Caco-2 (cell line): ENCODE measurements around the gene DNM2. TPM values are rescaled to one million over a fixed set of nuclear protein-coding genes. Genes with fewer than 3 reads are reported as not detected.

Experiments used
- BruUV-seq: library from RNA; stranded (reverse); fragments of 400-500 nt; replicated peaks from 2 replicates; lab custom pipeline; 2021; lab: Mats Ljungman, UMichigan
- CTCF ChIA-PET: fragments of 300-600 bp; sonication (Branson Sonifier 250); formaldehyde crosslinking; loops from one replicate; lab custom pipeline; 2022; ENCODE audit warnings: antibody characterized with exemption; lab: Charles Lee
- POLR2A ChIA-PET: fragments of 300-600 bp; sonication (Branson Sonifier 250); formaldehyde crosslinking; loops from one replicate; lab custom pipeline; 2022; ENCODE audit warnings: antibody characterized with exemption; lab: Charles Lee
- DNase-seq, 2 experiments: peaks; one replicate each; pipeline versions ENCODE4 v3.0.0 to v3.0.0-alpha.2; 2020 to 2022
- H3K27me3 ChIP-seq: replicated peaks from 2 replicates; pipeline ENCODE4 v1.6.0; 2011; ENCODE audit warnings: low read length; ENCODE audit not compliant: control insufficient read depth, insufficient read depth
- H3K36me3 ChIP-seq: 2 replicates; pipeline ENCODE4 v1.5.1; 2011; ENCODE audit warnings: low read length; ENCODE audit not compliant: control insufficient read depth, insufficient read depth
- H3K4me1 ChIP-seq: fragments of 250-450 bp; sonication (Bioruptor Pico); 2 replicates; pipeline ENCODE4 v1.5.1; 2020; ENCODE audit warnings: mild to moderate bottlenecking
- H3K4me3 ChIP-seq: 2 replicates; pipeline ENCODE4 v1.5.1; 2011; ENCODE audit warnings: low read depth, mild to moderate bottlenecking, control low read depth, low read length
- H3K9me3 ChIP-seq: fragments of 250-450 bp; sonication (Bioruptor Pico); 2 replicates; pipeline ENCODE4 v1.5.1; 2020; ENCODE audit warnings: mild to moderate bottlenecking, moderate library complexity
- H3K27ac Mint-ChIP-seq: one replicate; pipeline ENCODE4 v1.8.0; 2022; ENCODE audit warnings: mixed read lengths; ENCODE audit not compliant: unreplicated experiment
- H3K27me3 Mint-ChIP-seq: one replicate; pipeline ENCODE4 v1.8.0; 2022; ENCODE audit warnings: mixed read lengths; ENCODE audit not compliant: insufficient read depth, unreplicated experiment
- H3K36me3 Mint-ChIP-seq: one replicate; pipeline ENCODE4 v1.8.0; 2022; ENCODE audit warnings: mild to moderate bottlenecking, mixed read lengths; ENCODE audit not compliant: insufficient read depth, unreplicated experiment
- H3K4me1 Mint-ChIP-seq: one replicate; pipeline ENCODE4 v1.8.0; 2022; ENCODE audit warnings: low read depth, mixed read lengths; ENCODE audit not compliant: unreplicated experiment
- H3K4me3 Mint-ChIP-seq: one replicate; pipeline ENCODE4 v1.8.0; 2022; ENCODE audit warnings: mild to moderate bottlenecking, moderate library complexity, mixed read lengths; ENCODE audit not compliant: unreplicated experiment
- H3K9me3 Mint-ChIP-seq: one replicate; pipeline ENCODE4 v1.8.0; 2022; ENCODE audit warnings: mixed read lengths; ENCODE audit not compliant: unreplicated experiment
- intact Hi-C: fragments of 100-400 bp; cut with micrococcal nuclease; formaldehyde crosslinking; loops from one replicate; pipeline ENCODE4 v1.10.0; 2022; ENCODE audit not compliant: unreplicated experiment
- total RNA-seq: library from RNA; stranded (reverse); gene quantifications from 2 replicates; pipeline ENCODE4 v1.2.3, GENCODE V29; 2022
- TF ChIP-seq, protein P1 (sequence below), 2 experiments: fragments of 200-600 bp in 1 of 2; IDR thresholded peaks; 1 replicate in 1 of 2; 2 replicates in 1 of 2; pipeline versions ENCODE4 v1.5.1 to v1.8.0; 2011 to 2022; ENCODE audit warnings: antibody characterized with exemption in 1 of 2, control low read depth in 1 of 2, inconsistent platforms in 1 of 2, low read depth in 1 of 2, low read length in 1 of 2, mild to moderate bottlenecking in 1 of 2, moderate library complexity in 1 of 2; ENCODE audit not compliant: insufficient read depth in 1 of 2, severe bottlenecking in 1 of 2, unreplicated experiment in 1 of 2

The DNM2 gene
- total RNA-seq, 1 experiment from 2014 or later = 137 TPM

DNA sequence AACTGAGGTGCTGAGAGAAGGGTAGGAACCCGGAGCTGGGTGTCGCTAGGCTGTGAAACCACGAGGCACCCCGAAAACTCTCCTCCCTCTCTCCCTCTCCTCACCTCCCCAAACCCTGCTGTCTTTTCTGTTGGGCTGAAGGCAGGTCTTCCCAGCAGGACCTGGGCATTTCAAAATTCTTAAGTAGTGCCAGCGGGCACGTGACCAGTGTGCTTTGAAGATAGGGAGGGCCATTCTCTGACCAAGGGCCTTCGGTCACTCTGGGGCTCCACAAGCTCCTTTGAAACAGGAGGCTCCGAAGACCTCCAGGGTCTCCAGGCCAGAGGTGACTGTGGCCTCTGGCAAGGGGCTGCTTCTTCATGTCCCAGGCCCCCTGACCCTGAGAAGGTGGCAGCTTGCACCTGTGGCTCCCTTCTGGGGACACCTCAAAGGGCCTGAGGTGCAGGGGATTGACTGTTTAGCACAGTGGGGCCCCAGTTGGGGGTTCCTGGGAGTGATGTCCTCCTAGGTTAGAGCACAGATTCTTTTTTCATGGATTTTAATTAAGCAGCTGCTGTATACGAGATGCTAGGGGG lies 48.3 kb downstream of the DNM2 start:
- ChIA-PET POLR2A (no interaction called here), CTCF (no interaction called here)
- intact Hi-C loops = no loop called here
- Histone ChIP-seq H3K36me3 (no peaks in the 10 kb centered on the region), H3K4me3 (no peak overlapping the region), H3K9me3 (no peaks in the 10 kb centered on the region), H3K4me1 (peaks cover 15% of the 10 kb centered on the region), H3K27me3 (no peaks in the 10 kb centered on the region)
- no peak overlapping the region for H3K27ac Mint-ChIP-seq
- H3K36me3 Mint-ChIP-seq = peaks cover 51% of the 10 kb centered on the region
- H3K4me1 Mint-ChIP-seq = peaks cover 7% of the 10 kb centered on the region
- no peaks in the 10 kb centered on the region for H3K27me3 Mint-ChIP-seq
- no peak for DNase-seq
- TF ChIP-seq, protein P1, sequence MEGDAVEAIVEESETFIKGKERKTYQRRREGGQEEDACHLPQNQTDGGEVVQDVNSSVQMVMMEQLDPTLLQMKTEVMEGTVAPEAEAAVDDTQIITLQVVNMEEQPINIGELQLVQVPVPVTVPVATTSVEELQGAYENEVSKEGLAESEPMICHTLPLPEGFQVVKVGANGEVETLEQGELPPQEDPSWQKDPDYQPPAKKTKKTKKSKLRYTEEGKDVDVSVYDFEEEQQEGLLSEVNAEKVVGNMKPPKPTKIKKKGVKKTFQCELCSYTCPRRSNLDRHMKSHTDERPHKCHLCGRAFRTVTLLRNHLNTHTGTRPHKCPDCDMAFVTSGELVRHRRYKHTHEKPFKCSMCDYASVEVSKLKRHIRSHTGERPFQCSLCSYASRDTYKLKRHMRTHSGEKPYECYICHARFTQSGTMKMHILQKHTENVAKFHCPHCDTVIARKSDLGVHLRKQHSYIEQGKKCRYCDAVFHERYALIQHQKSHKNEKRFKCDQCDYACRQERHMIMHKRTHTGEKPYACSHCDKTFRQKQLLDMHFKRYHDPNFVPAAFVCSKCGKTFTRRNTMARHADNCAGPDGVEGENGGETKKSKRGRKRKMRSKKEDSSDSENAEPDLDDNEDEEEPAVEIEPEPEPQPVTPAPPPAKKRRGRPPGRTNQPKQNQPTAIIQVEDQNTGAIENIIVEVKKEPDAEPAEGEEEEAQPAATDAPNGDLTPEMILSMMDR (IDR thresholded peaks at IDR 0.05; ENCODE audit: insufficient read depth in 1 of 2, low read depth in 1 of 2, low read length in 1 of 2, severe bottlenecking in 1 of 2, unreplicated experiment in 1 of 2) = no peak
- no peak overlapping the region for H3K4me3 Mint-ChIP-seq
- no TSS peak for BruUV-seq
- H3K9me3 Mint-ChIP-seq = no peaks in the 10 kb centered on the region

GRCh38 chr19:10766671-10767201 lies 48.9 kb downstream of the DNM2 start:
- no peak for DNase-seq
- Mint-ChIP-seq H3K4me3 (no peak overlapping the region), H3K27ac (no peak overlapping the region), H3K9me3 (no peaks in the 10 kb centered on the region), H3K27me3 (no peaks in the 10 kb centered on the region), H3K4me1 (peaks cover 7% of the 10 kb centered on the region), H3K36me3 (peaks cover 49% of the 10 kb centered on the region)
- no peaks in the 10 kb centered on the region for H3K9me3 ChIP-seq
- H3K4me1 ChIP-seq = peaks cover 15% of the 10 kb centered on the region
- no peaks in the 10 kb centered on the region for H3K36me3 ChIP-seq
- BruUV-seq = no TSS peak
- ChIA-PET POLR2A (no interaction called here), CTCF (no interaction called here)
- intact Hi-C loops = no loop called here
- H3K27me3 ChIP-seq = no peaks in the 10 kb centered on the region
- TF ChIP-seq, protein P1 (IDR thresholded peaks at IDR 0.05; ENCODE audit: insufficient read depth in 1 of 2, low read depth in 1 of 2, low read length in 1 of 2, severe bottlenecking in 1 of 2, unreplicated experiment in 1 of 2) = no peak
- no peak overlapping the region for H3K4me3 ChIP-seq

- Mint-ChIP-seq H3K27me3 (no peaks in the 10 kb centered on the region), H3K9me3 (no peaks in the 10 kb centered on the region), H3K4me3 (no peak overlapping the region), H3K4me1 (peaks cover 7% of the 10 kb centered on the region), H3K36me3 (peaks cover 51% of the 10 kb centered on the region), H3K27ac (no peak overlapping the region)
- ChIA-PET POLR2A (no interaction called here), CTCF (no interaction called here)
- intact Hi-C loops = no loop called here
- H3K4me1 ChIP-seq = peaks cover 15% of the 10 kb centered on the region
- TF ChIP-seq, protein P1 (IDR thresholded peaks at IDR 0.05; ENCODE audit: insufficient read depth in 1 of 2, low read depth in 1 of 2, low read length in 1 of 2, severe bottlenecking in 1 of 2, unreplicated experiment in 1 of 2) = no peak
- no peak for DNase-seq
- no peaks in the 10 kb centered on the region for H3K36me3 ChIP-seq
- BruUV-seq = no TSS peak
- no peaks in the 10 kb centered on the region for H3K27me3 ChIP-seq
- no peak overlapping the region for H3K4me3 ChIP-seq
- no peaks in the 10 kb centered on the region for H3K9me3 ChIP-seq
These were observed 49.8 kb downstream of the DNM2 start for GRCh38 chr19:10767726-10768125.
